K562 (cell line): ENCODE measurements around the gene TSPAN1. TPM values are rescaled to one million over a fixed set of nuclear protein-coding genes. Genes with fewer than 3 reads are reported as not detected.

Source experiments
- CBFA2T2 ChIP-seq: fragments of 450-650 bp; conservative IDR thresholded peaks from 2 replicates; pipeline ENCODE4 v1.6.1; 2017; ENCODE audit warnings: mild to moderate bottlenecking
- CBFA2T3 ChIP-seq: fragments of 450-650 bp; IDR thresholded peaks from 2 replicates; pipeline ENCODE4 v1.6.1; 2017
- CTCF ChIP-seq, 3 experiments: IDR thresholded peaks in 2 of 3; conservative IDR thresholded peaks in 1 of 3; 2 replicates each; pipeline ENCODE4 v1.5.1; 2011 to 2012; ENCODE audit warnings: low read length in 3 of 3, mild to moderate bottlenecking in 3 of 3, control low read depth in 2 of 3, improper control_type of control experiment in 1 of 3, inconsistent platforms in 1 of 3, low read depth in 1 of 3, mixed read lengths in 1 of 3, moderate library complexity in 1 of 3; ENCODE audit not compliant: insufficient read depth in 2 of 3
- DLX4 ChIP-seq: fragments of 250-450 bp; sonication (Bioruptor Pico); IDR thresholded peaks from 2 replicates; pipeline ENCODE4 v1.6.1; 2021; ENCODE audit warnings: mild to moderate bottlenecking
- DPF2 ChIP-seq: fragments of 450-650 bp; IDR thresholded peaks from 2 replicates; pipeline ENCODE4 v1.6.1; 2016
- FOSL1 ChIP-seq: fragments of 200-800 bp; sonication (Bioruptor generic); conservative IDR thresholded peaks from 2 replicates; pipeline ENCODE4 v1.6.1; 2016; ENCODE audit warnings: missing genetic modification characterization, missing compliant biosample characterization
- HMBOX1 ChIP-seq: sonication (generic); IDR thresholded peaks from 2 replicates; pipeline ENCODE4 v1.6.1; 2016
- MTA1 ChIP-seq: fragments of 450-650 bp; IDR thresholded peaks from 2 replicates; pipeline ENCODE4 v1.6.1; 2017; ENCODE audit warnings: borderline replicate concordance
- NR2C1 ChIP-seq, 2 experiments: fragments of 450-650 bp; IDR thresholded peaks; 2 replicates each; pipeline ENCODE4 v1.6.1; 2017; ENCODE audit warnings: mild to moderate bottlenecking in 2 of 2, antibody characterized with exemption in 1 of 2, inconsistent platforms in 1 of 2, missing compliant biosample characterization in 1 of 2, missing genetic modification characterization in 1 of 2
- PKNOX1 ChIP-seq: fragments of 450-650 bp; IDR thresholded peaks from 2 replicates; pipeline ENCODE4 v1.6.1; 2016
- SMARCC2 ChIP-seq: fragments of 450-650 bp; IDR thresholded peaks from 2 replicates; pipeline ENCODE4 v1.6.1; 2017; ENCODE audit warnings: antibody characterized with exemption, moderate library complexity, mild to moderate bottlenecking, low read depth
- SNIP1 ChIP-seq: fragments of 450-650 bp; IDR thresholded peaks from 2 replicates; pipeline ENCODE4 v1.7.1; 2017; ENCODE audit warnings: low read depth, mild to moderate bottlenecking
- TAL1 ChIP-seq: fragments of 450-650 bp; IDR thresholded peaks from 2 replicates; pipeline ENCODE4 v1.6.1; 2016; ENCODE audit warnings: mild to moderate bottlenecking
- TCF3 ChIP-seq: sonication (generic); formaldehyde crosslinking; IDR thresholded peaks from 2 replicates; pipeline ENCODE4 v1.4.0; 2020; ENCODE audit warnings: mild to moderate bottlenecking, missing genetic modification reagents
- ZNF507 ChIP-seq: conservative IDR thresholded peaks from 2 replicates; pipeline ENCODE4 v1.6.1; 2017; ENCODE audit warnings: missing genetic modification characterization, missing compliant biosample characterization
- polyA plus RNA-seq, 8 experiments: library from polyadenylated mRNA; depleted of rRNA in 4 of 8; stranded (reverse) in 5 of 8; unstranded in 3 of 8; fragments of >200 nt; fragmentation: Nextera tagmentation in 2 of 8; fragmentation: Illumina TruSeq in 1 of 8; extraction: Ambion mirVana in 2 of 8; extraction: Trizol in 1 of 8; gene quantifications; 2 replicates each; pipeline versions ENCODE4 v1.2.1 to v1.2.3, GENCODE V29; 2011 to 2014; ENCODE audit warnings: inconsistent platforms in 1 of 8, missing spikeins in 1 of 8
- total RNA-seq, 7 experiments: library from RNA; depleted of rRNA in 6 of 7; stranded (reverse); fragments of >200 nt in 6 of 7; fragmentation: Illumina TruSeq in 2 of 7; extraction: Trizol in 2 of 7; gene quantifications; 2 replicates each; pipeline versions ENCODE4 v1.2.1 to v1.2.3, GENCODE V29; 2011 to 2021; ENCODE audit warnings: low replicate concordance in 1 of 7

The TSPAN1 gene
- total and polyA plus RNA-seq, 9 of the 15 experiments (the other 6 are each of a cell fraction or from before 2014, with no cell fraction given): 0.58 TPM; not detected in 8

- TF ChIP-seq TAL1 (peak; percentile 42; the same call in 1 of the 2 replicates), TCF3 (CRISPR knock-in tag) (peak; percentile 44; the same call in 1 of the 2 replicates), HMBOX1 (peak; percentile 96), NR2C1 (IDR thresholded peaks at IDR 0.05) (no peak), NR2C1 (tag; IDR thresholded peaks at IDR 0.05) (no peak), DLX4 (CRISPR knock-in tag) (no peak), CTCF (IDR thresholded peaks at IDR 0.05 in 2 of 3, conservative IDR thresholded peaks at IDR 0.05 in 1 of 3; ENCODE audit: insufficient read depth in 2 of 3, low read depth in 1 of 3, low read length in 3 of 3) (no peak), PKNOX1 (peak; percentile 49; the same call in 1 of the 2 replicates), CBFA2T2 (peak; percentile 33; the same call in 1 of the 2 replicates), FOSL1 (tag) (0 out of 2 replicates have a peak, but pooled peaks have one; percentile 38), DPF2 (peak; percentile 48; the same call in 1 of the 2 replicates), CBFA2T3 (peak; percentile 51), SNIP1 (no peak), MTA1 (0 out of 2 replicates have a peak, but pooled peaks have one; percentile 17), ZNF507 (tag) (no peak), SMARCC2 (no peak)
Observed at GRCh38 chr1:46153732-46154131, 21.2 kb upstream of the TSPAN1 start (continued).
